Measurements from ENCODE around the gene TOR3A. TPM values are rescaled to one million over a fixed set of nuclear protein-coding genes. Genes with fewer than 3 reads are reported as not detected.

The TOR3A gene
- total RNA-seq, 4 donors from 2014 or later: 38.6 to 55.8 (median 39.1) TPM

DNA sequence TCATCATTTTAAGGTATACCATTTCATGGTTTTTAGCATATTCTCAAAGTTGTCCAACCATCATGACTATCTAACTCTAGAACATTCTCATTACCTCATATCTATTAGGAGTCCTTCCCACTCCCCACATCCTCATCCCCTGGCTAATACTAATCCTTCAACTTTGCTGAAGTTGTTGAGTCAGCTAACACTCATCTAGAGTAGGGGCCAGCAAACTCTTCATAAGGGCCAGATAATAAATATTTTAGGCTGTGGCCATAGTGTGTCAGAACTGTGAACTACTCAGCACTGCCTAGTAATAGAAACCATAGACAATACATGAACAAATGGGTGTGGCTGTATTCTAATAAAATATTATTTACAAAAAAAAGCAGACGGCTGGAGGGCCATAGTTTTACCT, 43.0 kb downstream of the TOR3A start:
- TF ChIP-seq EP300 (IDR thresholded peaks at IDR 0.05) (no peak), POLR2AphosphoS5 (IDR thresholded peaks at IDR 0.05) (no peak), CTCF (IDR thresholded peaks at IDR 0.05) (no peak), POLR2A (IDR thresholded peaks at IDR 0.05; ENCODE audit: low read depth) (no peak)
- Histone ChIP-seq H3K4me1 (peaks cover 9 to 27% (median 25%) of the 10 kb centered on the region in 4 donors), H3K9me3 (no peaks in the 10 kb centered on the region), H3K4me3 (no peak overlapping the region), H3K27me3 (no peaks in the 10 kb centered on the region), H3K36me3 (peaks cover 0 to 24% (median 20%) of the 10 kb centered on the region in 4 donors), H3K27ac (replicated peaks in 1 of 4) (no peak overlapping the region)
- DNase-seq (ENCODE audit: extremely low spot score): no peak
- 90% methylated on average over 1 of the region's 1 CpG for WGBS
- intact Hi-C loops (cut with DNase I): loop anchor here (5.0 kb wide), 2 partner anchors 67 to 242 kb away; partner anchors contain the start of gene AXDND1

- peaks cover 5 to 16% (median 10%) of the 10 kb centered on the region in 4 donors for H3K36me3 ChIP-seq
- H3K4me3 ChIP-seq: no peak overlapping the region
- DNase-seq (ENCODE audit: extremely low spot score): no peak
- H3K4me1 ChIP-seq: peaks cover 9 to 37% (median 32%) of the 10 kb centered on the region in 4 donors
- no peaks in the 10 kb centered on the region for H3K9me3 ChIP-seq
- peak overlapping the region in 2 of 4 donors; percentile 11 to 15 for H3K27ac ChIP-seq (replicated peaks in 1 of 4)
- WGBS: 86% methylated on average over 8 of the region's 8 CpGs
- TF ChIP-seq POLR2A (IDR thresholded peaks at IDR 0.05; ENCODE audit: low read depth) (no peak), POLR2AphosphoS5 (IDR thresholded peaks at IDR 0.05) (peak in 1 of 2 donors; percentile 11)
- no peaks in the 10 kb centered on the region for H3K27me3 ChIP-seq
- intact Hi-C loops (cut with DNase I): no loop called here
These were observed 44.6 kb downstream of the TOR3A start for GRCh38 chr1:179126338-179127060.

GRCh38 chr1:179127163-179127895, 45.5 kb downstream of the TOR3A start:
- no peaks in the 10 kb centered on the region for H3K27me3 ChIP-seq
- peaks cover 9 to 37% (median 32%) of the 10 kb centered on the region in 4 donors for H3K4me1 ChIP-seq
- H3K27ac ChIP-seq (replicated peaks in 1 of 4): peak overlapping the region in 3 of 4 donors; percentile 5 to 15 (median 11)
- H3K36me3 ChIP-seq: peaks cover 4 to 16% (median 10%) of the 10 kb centered on the region in 4 donors
- no peak for TF ChIP-seq CTCF (IDR thresholded peaks at IDR 0.05)
- no peak for TF ChIP-seq EP300 (IDR thresholded peaks at IDR 0.05)
- TF ChIP-seq POLR2A (IDR thresholded peaks at IDR 0.05; ENCODE audit: low read depth): no peak
- TF ChIP-seq POLR2AphosphoS5 (IDR thresholded peaks at IDR 0.05): no peak
- WGBS: 84% methylated on average over 5 of the region's 5 CpGs
- DNase-seq (ENCODE audit: extremely low spot score): no peak
- H3K9me3 ChIP-seq: no peaks in the 10 kb centered on the region
- H3K4me3 ChIP-seq: no peak overlapping the region
- intact Hi-C loops (cut with DNase I): no loop called here

GRCh38 chr1:179128520-179128919, 46.6 kb downstream of the TOR3A start:
- no peaks in the 10 kb centered on the region for H3K9me3 ChIP-seq
- intact Hi-C loops (cut with DNase I): no loop called here
- no peak for TF ChIP-seq CTCF (IDR thresholded peaks at IDR 0.05)
- no peak for TF ChIP-seq POLR2AphosphoS5 (IDR thresholded peaks at IDR 0.05)
- TF ChIP-seq POLR2A (IDR thresholded peaks at IDR 0.05; ENCODE audit: low read depth): no peak
- TF ChIP-seq EP300 (IDR thresholded peaks at IDR 0.05): no peak
- H3K4me1 ChIP-seq: peaks cover 9 to 37% (median 32%) of the 10 kb centered on the region in 4 donors
- no peaks in the 10 kb centered on the region for H3K27me3 ChIP-seq
- WGBS: 100% methylated on average over 4 of the region's 4 CpGs
- DNase-seq (ENCODE audit: extremely low spot score): no peak
- no peak overlapping the region for H3K4me3 ChIP-seq
- no peak overlapping the region for H3K27ac ChIP-seq (replicated peaks in 1 of 4)
- peaks cover 0 to 9% (median 7%) of the 10 kb centered on the region in 4 donors for H3K36me3 ChIP-seq

All from esophagus muscularis mucosa (tissue), 4 donors.